ENCODE measurements around the gene FKBP9. TPM values are rescaled to one million over a fixed set of nuclear protein-coding genes. Genes with fewer than 3 reads are reported as not detected.
"Not testable (repeated sequence)": the region's sequence is repeated elsewhere in the genome, so short reads cannot be mapped to it uniquely, and the experiment has no call there.

The FKBP9 gene
- total and polyA plus RNA-seq, 7 donors: 10.6 to 42.6 (median 23.2) TPM

DNA sequence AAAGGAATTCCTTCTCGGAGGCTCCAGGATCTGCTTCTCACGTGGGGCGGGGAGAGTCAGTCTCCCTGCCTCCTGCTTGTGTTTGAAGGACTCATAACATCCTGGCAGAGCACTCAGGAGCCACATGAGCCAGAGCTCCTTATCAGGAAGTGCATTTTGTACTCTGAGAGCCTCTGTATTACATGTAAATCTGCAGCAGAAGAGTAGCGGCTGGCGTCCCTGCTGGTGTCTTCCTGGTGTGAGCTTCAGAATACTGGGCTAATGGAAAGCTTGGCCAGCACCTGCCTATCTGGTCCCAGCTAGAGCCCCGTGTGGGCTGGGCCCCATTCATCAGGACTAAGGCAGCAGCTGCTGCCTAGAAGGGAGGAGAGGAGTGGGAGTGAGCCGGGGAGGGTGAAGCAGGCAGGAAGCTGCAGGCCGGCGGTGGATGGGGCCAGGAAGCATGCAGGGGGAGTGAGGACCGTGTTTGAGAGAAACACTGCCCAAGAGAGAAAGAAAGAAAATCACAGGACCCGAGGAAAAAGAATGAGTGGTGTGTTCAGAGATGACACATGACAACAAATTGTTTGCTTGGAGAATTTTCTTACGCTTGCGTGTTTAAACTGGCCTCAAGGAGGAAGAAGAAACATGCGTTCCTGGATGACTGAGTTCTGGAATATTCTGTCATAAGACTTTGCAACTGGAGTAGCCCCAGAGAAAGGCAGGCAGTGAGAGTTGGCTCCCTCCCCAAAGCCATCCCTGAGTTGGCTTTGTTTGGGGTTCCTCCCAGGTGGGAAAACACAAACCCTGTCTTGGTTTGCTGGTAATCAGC, 41.3 kb downstream of the FKBP9 start:
- H3K4me3 ChIP-seq; intact Hi-C loops (cut with DNase I): not testable (repeated sequence)

DNA sequence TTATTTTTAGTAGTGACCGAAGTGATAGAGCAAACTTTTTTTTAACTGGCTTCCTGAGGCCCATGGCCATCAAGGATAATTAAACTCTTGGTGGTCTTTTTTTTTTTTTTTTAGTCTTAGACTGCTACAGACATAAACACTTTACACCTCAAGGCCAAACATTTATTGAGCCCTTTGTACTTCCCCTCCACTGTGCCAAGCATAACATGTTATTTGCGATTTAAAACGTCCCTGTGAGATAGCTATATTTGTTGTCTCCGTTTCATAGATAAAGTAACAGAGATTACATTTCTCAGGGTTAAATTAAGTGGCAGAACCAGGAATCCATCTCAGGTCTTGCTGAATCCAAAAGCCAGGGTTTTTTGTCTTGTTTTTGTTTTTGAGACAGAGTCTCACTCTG, 42.1 kb downstream of the FKBP9 start:
- H3K27ac ChIP-seq; H3K36me3 ChIP-seq (ENCODE audit: insufficient read depth in 1 of 2, low read depth in 1 of 2); H3K4me1 ChIP-seq; H3K27me3 ChIP-seq (ENCODE audit: insufficient read depth in 3 of 3, low read length in 2 of 3); intact Hi-C loops (cut with DNase I); H3K4me3 ChIP-seq; H3K9me3 ChIP-seq; ATAC-seq; DNase-seq: not testable (repeated sequence)
- WGBS, 3 donors: 46 to 63% (median 57%) methylated on average over 4 of the region's 4 CpGs

More for the DNA sequence above, 41.3 kb downstream of the FKBP9 start:
- not testable (repeated sequence) for H3K27me3 ChIP-seq (ENCODE audit: insufficient read depth in 3 of 3, low read length in 2 of 3); H3K9me3 ChIP-seq; H3K4me1 ChIP-seq; H3K36me3 ChIP-seq (ENCODE audit: insufficient read depth in 1 of 2, low read depth in 1 of 2)
- DNase-seq: peak; percentile 30 to 56
- H3K27ac ChIP-seq: peak overlapping the region; percentile 37
- peak in 3 of 4 donors; percentile 64 to 70 (median 67) for ATAC-seq
- 34 to 40% (median 35%) methylated on average over 12 to 14 of the region's 14 CpGs for WGBS, 3 donors

DNA sequence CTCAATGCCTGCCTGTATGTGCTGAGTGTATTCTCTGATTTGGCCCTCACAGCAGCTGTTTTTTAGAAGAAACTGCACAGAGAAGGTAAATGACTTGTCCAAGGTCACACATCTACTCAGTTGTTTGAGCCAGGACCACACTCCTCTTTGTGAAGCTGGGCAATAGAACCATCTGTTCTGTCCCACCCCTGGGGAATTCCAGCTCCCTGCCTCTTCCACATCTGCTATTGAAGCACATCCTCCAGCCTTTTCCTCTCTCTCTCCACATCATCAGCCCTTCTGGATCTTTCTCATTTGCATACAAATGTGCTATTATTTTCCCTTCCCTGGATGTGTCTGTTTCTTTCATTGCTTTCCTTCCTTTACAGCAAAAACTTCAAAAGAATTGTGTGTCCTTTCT, 45.9 kb downstream of the FKBP9 start:
- H3K4me1 ChIP-seq; H3K27ac ChIP-seq; ATAC-seq; intact Hi-C loops (cut with DNase I); H3K4me3 ChIP-seq; DNase-seq; H3K9me3 ChIP-seq; H3K27me3 ChIP-seq (ENCODE audit: insufficient read depth in 3 of 3, low read length in 2 of 3): not testable (repeated sequence)
- H3K36me3 ChIP-seq (ENCODE audit: insufficient read depth in 1 of 2, low read depth in 1 of 2): peaks cover 0 to 21% of the 10 kb centered on the region in 2 donors

DNA sequence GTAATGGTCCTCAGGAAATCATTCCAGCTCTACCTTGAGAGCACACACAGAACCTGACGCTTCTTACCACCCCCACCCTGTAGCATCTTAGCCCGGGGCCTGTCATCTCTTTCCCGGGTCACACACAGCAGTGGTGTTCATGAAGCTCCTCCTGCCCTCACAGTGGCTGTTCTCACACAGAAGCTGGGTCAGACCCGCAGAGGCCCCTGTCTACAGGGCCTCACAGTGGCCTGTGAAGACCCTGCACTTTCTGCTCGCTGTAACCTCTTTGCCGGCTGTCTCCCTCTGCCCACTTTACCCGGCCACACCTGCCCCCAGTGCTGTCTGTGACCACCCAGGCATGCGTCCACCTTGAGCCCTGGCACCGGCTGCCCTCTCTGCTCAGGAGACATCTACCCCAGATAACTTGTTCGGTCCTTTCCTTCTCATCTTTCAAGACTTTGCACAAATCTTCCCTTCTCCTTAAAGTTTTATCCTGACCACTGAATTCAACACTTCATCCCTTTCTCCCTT, 46.9 kb downstream of the FKBP9 start:
- H3K36me3 ChIP-seq (ENCODE audit: insufficient read depth in 1 of 2, low read depth in 1 of 2): peaks cover 0 to 21% of the 10 kb centered on the region in 2 donors
- ATAC-seq: not testable (repeated sequence)

DNA sequence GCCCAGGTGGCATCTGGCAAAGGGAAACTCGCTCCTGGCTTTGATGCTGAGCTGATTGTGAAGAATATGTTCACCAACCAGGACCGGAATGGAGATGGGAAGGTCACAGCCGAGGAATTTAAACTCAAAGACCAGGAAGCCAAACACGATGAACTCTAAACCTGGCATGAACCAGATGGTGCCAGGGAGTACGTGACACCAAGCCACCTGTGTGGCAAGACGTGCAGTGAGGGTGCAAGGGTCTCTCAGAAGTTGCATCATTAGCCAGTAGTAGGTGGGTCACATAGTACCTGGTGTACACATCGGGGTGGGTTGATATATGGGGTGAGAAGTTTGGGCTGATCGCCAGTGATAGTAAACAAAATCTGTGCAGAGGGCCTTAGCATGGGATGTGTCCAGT, 48.0 kb downstream of the FKBP9 start:
- H3K9me3 ChIP-seq; H3K27ac ChIP-seq; H3K4me1 ChIP-seq; ATAC-seq; H3K27me3 ChIP-seq (ENCODE audit: insufficient read depth in 3 of 3, low read length in 2 of 3); intact Hi-C loops (cut with DNase I); H3K4me3 ChIP-seq; DNase-seq: not testable (repeated sequence)
- 85 to 91% (median 90%) methylated on average over 7 to 8 of the region's 8 CpGs for WGBS, 3 donors
- H3K36me3 ChIP-seq (ENCODE audit: insufficient read depth in 1 of 2, low read depth in 1 of 2): peaks cover 0 to 21% of the 10 kb centered on the region in 2 donors

More for the DNA sequence above, 46.9 kb downstream of the FKBP9 start:
- H3K9me3 ChIP-seq; H3K27me3 ChIP-seq (ENCODE audit: insufficient read depth in 3 of 3, low read length in 2 of 3); intact Hi-C loops (cut with DNase I); H3K27ac ChIP-seq; DNase-seq; H3K4me1 ChIP-seq; H3K4me3 ChIP-seq: not testable (repeated sequence)
- WGBS, 3 donors: 83 to 85% (median 84%) methylated on average over 10 of the region's 10 CpGs

DNA sequence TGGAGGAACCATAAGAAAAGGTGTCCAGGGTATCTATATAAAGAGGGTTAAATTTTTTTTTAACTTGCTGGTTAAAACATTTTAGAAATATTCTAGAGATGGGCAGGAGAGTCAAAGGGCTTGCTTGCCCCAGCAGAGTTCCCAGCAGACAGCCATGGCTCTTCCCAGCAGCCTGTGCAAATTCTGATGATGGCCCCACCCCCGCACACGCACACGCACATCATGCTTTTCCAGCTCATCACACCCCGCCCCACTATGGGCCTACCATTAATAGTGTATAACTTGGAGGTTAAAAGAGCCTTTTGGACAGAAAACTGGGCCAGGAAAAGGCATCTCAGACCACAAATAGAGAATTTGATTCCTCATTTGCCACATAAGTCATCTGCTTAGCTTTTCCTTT, 48.5 kb downstream of the FKBP9 start:
- ATAC-seq; intact Hi-C loops (cut with DNase I); H3K27me3 ChIP-seq (ENCODE audit: insufficient read depth in 3 of 3, low read length in 2 of 3); H3K4me1 ChIP-seq; H3K4me3 ChIP-seq; H3K27ac ChIP-seq; H3K9me3 ChIP-seq; DNase-seq: not testable (repeated sequence)
- WGBS, 3 donors: 86 to 95% (median 92%) methylated on average over 4 of the region's 4 CpGs
- peaks cover 0 to 21% of the 10 kb centered on the region in 2 donors for H3K36me3 ChIP-seq (ENCODE audit: insufficient read depth in 1 of 2, low read depth in 1 of 2)

DNA sequence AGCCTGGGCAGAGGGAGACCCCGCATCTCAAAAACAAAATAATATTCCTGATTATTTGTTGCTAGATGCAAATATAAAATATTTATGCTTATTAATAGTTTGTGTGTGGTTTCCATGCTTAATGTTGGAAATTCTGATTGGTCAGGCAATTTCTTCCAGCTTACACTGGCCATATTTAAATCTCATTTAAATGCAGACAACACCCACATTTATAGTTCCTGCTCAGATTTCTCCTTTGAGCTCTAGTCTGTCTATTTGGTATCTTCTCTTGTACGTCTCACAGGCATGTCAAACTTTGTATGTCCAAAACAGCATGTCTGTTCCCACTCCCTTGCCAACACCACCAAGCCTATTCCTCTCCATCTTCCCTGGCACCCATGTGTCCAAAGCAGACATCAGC, 52.5 kb downstream of the FKBP9 start:
- TF ChIP-seq, protein P1, sequence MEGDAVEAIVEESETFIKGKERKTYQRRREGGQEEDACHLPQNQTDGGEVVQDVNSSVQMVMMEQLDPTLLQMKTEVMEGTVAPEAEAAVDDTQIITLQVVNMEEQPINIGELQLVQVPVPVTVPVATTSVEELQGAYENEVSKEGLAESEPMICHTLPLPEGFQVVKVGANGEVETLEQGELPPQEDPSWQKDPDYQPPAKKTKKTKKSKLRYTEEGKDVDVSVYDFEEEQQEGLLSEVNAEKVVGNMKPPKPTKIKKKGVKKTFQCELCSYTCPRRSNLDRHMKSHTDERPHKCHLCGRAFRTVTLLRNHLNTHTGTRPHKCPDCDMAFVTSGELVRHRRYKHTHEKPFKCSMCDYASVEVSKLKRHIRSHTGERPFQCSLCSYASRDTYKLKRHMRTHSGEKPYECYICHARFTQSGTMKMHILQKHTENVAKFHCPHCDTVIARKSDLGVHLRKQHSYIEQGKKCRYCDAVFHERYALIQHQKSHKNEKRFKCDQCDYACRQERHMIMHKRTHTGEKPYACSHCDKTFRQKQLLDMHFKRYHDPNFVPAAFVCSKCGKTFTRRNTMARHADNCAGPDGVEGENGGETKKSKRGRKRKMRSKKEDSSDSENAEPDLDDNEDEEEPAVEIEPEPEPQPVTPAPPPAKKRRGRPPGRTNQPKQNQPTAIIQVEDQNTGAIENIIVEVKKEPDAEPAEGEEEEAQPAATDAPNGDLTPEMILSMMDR (IDR thresholded peaks at IDR 0.05): no peak
- Histone ChIP-seq H3K27me3 (ENCODE audit: insufficient read depth in 3 of 3, low read length in 2 of 3) (no peaks in the 10 kb centered on the region), H3K36me3 (ENCODE audit: insufficient read depth in 1 of 2, low read depth in 1 of 2) (peaks cover 0 to 44% of the 10 kb centered on the region in 2 donors), H3K4me1 (no peaks in the 10 kb centered on the region), H3K4me3 (no peak overlapping the region), H3K9me3 (no peaks in the 10 kb centered on the region), H3K27ac (no peak overlapping the region)
- 90 to 97% (median 91%) methylated on average over 2 of the region's 2 CpGs for WGBS, 3 donors
- DNase-seq (no peak), ATAC-seq (no peak)
- intact Hi-C loops (cut with DNase I): no loop called here
